Activated CD4-positive, alpha-beta memory T cell treated with anti-CD3 and anti-CD28 coated beads, Interleukin-2, amount 10 ng/mL, durations not matched to agents 7 days and 5 days (primary cell): ENCODE data around the gene VSIR. TPM values are rescaled to one million over a fixed set of nuclear protein-coding genes. Genes with fewer than 3 reads are reported as not detected.
A peak's percentile ranks its signal among the peaks of the same experiment; 100 is the strongest.

Source experiments
- CTCF ChIA-PET: fragments of 350-600 bp; sonication (Branson Sonifier 250); formaldehyde crosslinking; loops from one replicate; lab custom pipeline; 2021; ENCODE audit warnings: antibody characterized with exemption, inconsistent platforms; lab: Charles Lee
- POLR2A ChIA-PET: fragments of 350-600 bp; sonication (Branson Sonifier 250); formaldehyde crosslinking; loops from one replicate; lab custom pipeline; 2021; ENCODE audit warnings: antibody characterized with exemption; lab: Charles Lee
- DNase-seq: peaks from one replicate; pipeline ENCODE4 v3.0.0-alpha.2; 2020
- H3K27ac Mint-ChIP-seq: one replicate; pipeline ENCODE4 v1.8.0; 2021; ENCODE audit warnings: mild to moderate bottlenecking, mixed read lengths
- H3K27me3 Mint-ChIP-seq: one replicate; pipeline ENCODE4 v1.8.0; 2021; ENCODE audit warnings: mixed read lengths
- H3K36me3 Mint-ChIP-seq: one replicate; pipeline ENCODE4 v1.8.0; 2021; ENCODE audit warnings: low read depth, mixed read lengths
- H3K4me1 Mint-ChIP-seq: one replicate; pipeline ENCODE4 v1.8.0; 2021; ENCODE audit warnings: mixed read lengths
- H3K4me3 Mint-ChIP-seq: one replicate; pipeline ENCODE4 v1.8.0; 2021; ENCODE audit warnings: mild to moderate bottlenecking, mixed read lengths
- H3K9me3 Mint-ChIP-seq: one replicate; pipeline ENCODE4 v1.8.0; 2021; ENCODE audit warnings: mixed read lengths
- total RNA-seq, 2 experiments: library from RNA; stranded (reverse); gene quantifications; one replicate each; pipeline ENCODE4 v1.2.3, GENCODE V29; 2021

The VSIR gene
- total RNA-seq, 2 experiments from 2014 or later, result 109 TPM

GRCh38 chr10:71812913-71813590 is 39.7 kb upstream of the VSIR start:
- no peak for DNase-seq
- Mint-ChIP-seq H3K27me3 (peaks cover 1% of the 10 kb centered on the region), H3K27ac (no peak overlapping the region), H3K9me3 (no peaks in the 10 kb centered on the region), H3K36me3 (peaks cover 9% of the 10 kb centered on the region), H3K4me3 (no peak overlapping the region), H3K4me1 (no peaks in the 10 kb centered on the region)
- ChIA-PET CTCF (interaction anchor here (0.5 to 3.2 kb wide), 13 partner anchors 9 to 498 kb away, joined by 3 to 15 read pairs (median 4); partner anchors contain the start of gene VSIR), POLR2A (interaction anchor here (0.6 kb wide), 1 partner anchor 96 kb away, joined by 3 read pairs; no protein-coding TSS in a partner anchor)

- Mint-ChIP-seq H3K36me3 (peaks cover 5% of the 10 kb centered on the region), H3K27me3 (peaks cover 1% of the 10 kb centered on the region), H3K27ac (no peak overlapping the region), H3K9me3 (no peaks in the 10 kb centered on the region), H3K4me1 (no peaks in the 10 kb centered on the region), H3K4me3 (no peak overlapping the region)
- ChIA-PET CTCF (interaction anchor here (0.5 to 3.2 kb wide), 25 partner anchors 10 to 497 kb away, joined by 3 to 15 read pairs (median 4); partner anchors contain the start of gene VSIR), POLR2A (interaction anchor here (0.6 to 1.0 kb wide), 2 partner anchors 39 to 95 kb away, joined by 3 to 4 read pairs; partner anchors contain the start of gene VSIR)
- DNase-seq, result peak; percentile 81
Observed at GRCh38 chr10:71812016-71812912, 38.9 kb upstream of the VSIR start.

GRCh38 chr10:71811351-71811750 is 38.0 kb upstream of the VSIR start:
- Mint-ChIP-seq H3K27me3 (peaks cover 1% of the 10 kb centered on the region), H3K4me1 (no peaks in the 10 kb centered on the region), H3K4me3 (no peak overlapping the region), H3K9me3 (no peaks in the 10 kb centered on the region), H3K27ac (no peak overlapping the region), H3K36me3 (no peaks in the 10 kb centered on the region)
- ChIA-PET CTCF (interaction anchor here (0.6 to 3.2 kb wide), 23 partner anchors 11 to 493 kb away, joined by 3 to 15 read pairs (median 4); partner anchors contain the start of gene VSIR), POLR2A (interaction anchor here (1.0 kb wide), 1 partner anchor 39 kb away, joined by 4 read pairs; the partner anchor contains the start of gene VSIR)
- no peak for DNase-seq

GRCh38 chr10:71810048-71810750 is 36.9 kb upstream of the VSIR start:
- Mint-ChIP-seq H3K27me3 (peaks cover 1% of the 10 kb centered on the region), H3K4me1 (no peaks in the 10 kb centered on the region), H3K4me3 (no peak overlapping the region), H3K36me3 (no peaks in the 10 kb centered on the region), H3K27ac (no peak overlapping the region), H3K9me3 (no peaks in the 10 kb centered on the region)
- CTCF ChIA-PET, result interaction anchor here (0.8 to 3.2 kb wide), 6 partner anchors 12 to 426 kb away, joined by 3 to 15 read pairs (median 8); no protein-coding TSS in a partner anchor
- POLR2A ChIA-PET, result no interaction called here
- no peak for DNase-seq

GRCh38 chr10:71809628-71810027 is 36.3 kb upstream of the VSIR start:
- Mint-ChIP-seq H3K4me3 (no peak overlapping the region), H3K9me3 (no peaks in the 10 kb centered on the region), H3K27ac (no peak overlapping the region), H3K27me3 (peaks cover 1% of the 10 kb centered on the region), H3K36me3 (no peaks in the 10 kb centered on the region), H3K4me1 (no peaks in the 10 kb centered on the region)
- CTCF ChIA-PET, result no interaction called here
- DNase-seq, result no peak
- POLR2A ChIA-PET, result no interaction called here

- DNase-seq, result no peak
- POLR2A ChIA-PET, result no interaction called here
Observed at GRCh38 chr10:71807557-71808510, 34.5 kb upstream of the VSIR start.

GRCh38 chr10:71806704-71807556 is 33.6 kb upstream of the VSIR start:
- H3K27me3 Mint-ChIP-seq, result peaks cover 1% of the 10 kb centered on the region
- DNase-seq, result no peak
- no peaks in the 10 kb centered on the region for H3K4me1 Mint-ChIP-seq
- no peak overlapping the region for H3K27ac Mint-ChIP-seq
- ChIA-PET POLR2A (interaction anchor here (0.7 to 1.4 kb wide), 2 partner anchors 34 to 38 kb away, joined by 3 read pairs; partner anchors contain the start of gene VSIR), CTCF (interaction anchor here (0.6 kb wide), 1 partner anchor 206 kb away, joined by 5 read pairs; no protein-coding TSS in a partner anchor)
- no peak overlapping the region for H3K4me3 Mint-ChIP-seq
- no peaks in the 10 kb centered on the region for H3K9me3 Mint-ChIP-seq
- H3K36me3 Mint-ChIP-seq, result no peaks in the 10 kb centered on the region

More at GRCh38 chr10:71807557-71808510, 34.5 kb upstream of the VSIR start:
- Mint-ChIP-seq H3K27ac (no peak overlapping the region), H3K36me3 (no peaks in the 10 kb centered on the region), H3K9me3 (no peaks in the 10 kb centered on the region), H3K4me3 (no peak overlapping the region), H3K4me1 (no peaks in the 10 kb centered on the region), H3K27me3 (peaks cover 1% of the 10 kb centered on the region)
- CTCF ChIA-PET, result no interaction called here

- Mint-ChIP-seq H3K27ac (no peak overlapping the region), H3K9me3 (no peaks in the 10 kb centered on the region), H3K27me3 (peaks cover 1% of the 10 kb centered on the region), H3K4me1 (no peaks in the 10 kb centered on the region), H3K4me3 (no peak overlapping the region), H3K36me3 (no peaks in the 10 kb centered on the region)
- DNase-seq, result no peak
- CTCF ChIA-PET, result interaction anchor here (0.6 to 1.0 kb wide), 2 partner anchors 32 to 205 kb away, joined by 4 to 5 read pairs; partner anchors contain the start of gene VSIR
- POLR2A ChIA-PET, result interaction anchor here (0.7 to 1.4 kb wide), 2 partner anchors 33 to 37 kb away, joined by 3 read pairs; partner anchors contain the start of gene VSIR
Observed at GRCh38 chr10:71805776-71806703, 32.7 kb upstream of the VSIR start.

- Mint-ChIP-seq H3K27me3 (peaks cover 1% of the 10 kb centered on the region), H3K9me3 (no peaks in the 10 kb centered on the region), H3K4me3 (no peak overlapping the region), H3K4me1 (no peaks in the 10 kb centered on the region), H3K36me3 (no peaks in the 10 kb centered on the region), H3K27ac (no peak overlapping the region)
- POLR2A ChIA-PET, result no interaction called here
- CTCF ChIA-PET, result interaction anchor here (0.7 kb wide), 1 partner anchor 93 kb away, joined by 4 read pairs; no protein-coding TSS in a partner anchor
- no peak for DNase-seq
Observed at GRCh38 chr10:71804077-71804476, 30.8 kb upstream of the VSIR start.
